Measurements from ENCODE around the gene KLF13. TPM values are rescaled to one million over a fixed set of nuclear protein-coding genes. Genes with fewer than 3 reads are reported as not detected.

KLF13 gene
- polyA plus RNA-seq, 1 experiment = 16.8 TPM

DNA sequence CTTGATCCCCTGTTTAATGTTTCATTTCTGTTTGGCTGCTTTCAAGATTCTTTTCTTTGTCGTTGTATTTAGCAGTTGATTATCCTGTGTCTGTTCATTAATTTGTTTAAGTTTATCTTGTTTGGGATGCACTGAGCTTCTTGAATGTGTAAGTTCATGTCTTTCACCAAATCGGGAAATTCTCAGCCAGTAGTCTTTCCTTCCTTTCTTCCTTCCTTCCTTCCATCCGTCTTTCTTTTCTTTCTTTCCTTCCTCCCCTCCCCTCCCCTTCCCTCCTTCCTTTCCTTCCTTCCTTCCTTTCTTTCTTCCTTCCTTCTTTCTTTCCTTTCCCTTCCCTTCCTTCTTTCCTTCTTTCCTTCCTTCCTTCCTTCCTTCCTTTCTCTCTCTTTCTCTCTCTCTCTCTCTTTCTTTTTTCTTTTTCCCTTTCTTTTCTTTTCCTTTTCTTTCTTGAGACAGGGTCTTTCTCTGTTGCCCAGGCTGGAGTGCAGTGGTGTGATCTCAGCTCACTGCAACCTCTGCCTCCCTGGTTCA lies 35.5 kb upstream of the KLF13 start:
- H3K27ac ChIP-seq (ENCODE audit: low read depth, low read length) = no peak overlapping the region
- ChIA-PET POLR2A (no interaction called here), CTCF (interaction anchor here (0.6 kb wide), 1 partner anchor 20 kb away, joined by 3 read pairs; no protein-coding TSS in a partner anchor)
- no peaks in the 10 kb centered on the region for H3K9me3 ChIP-seq (ENCODE audit: control insufficient read depth, insufficient read depth, low read length)
- no peak for DNase-seq (ENCODE audit: low read depth, low spot score)
- no peak overlapping the region for H3K4me3 ChIP-seq (ENCODE audit: low read depth, low read length)
- H3K27me3 ChIP-seq (ENCODE audit: control insufficient read depth, insufficient read depth, low read length) = peaks cover 14% of the 10 kb centered on the region
- TF ChIP-seq, protein P1, sequence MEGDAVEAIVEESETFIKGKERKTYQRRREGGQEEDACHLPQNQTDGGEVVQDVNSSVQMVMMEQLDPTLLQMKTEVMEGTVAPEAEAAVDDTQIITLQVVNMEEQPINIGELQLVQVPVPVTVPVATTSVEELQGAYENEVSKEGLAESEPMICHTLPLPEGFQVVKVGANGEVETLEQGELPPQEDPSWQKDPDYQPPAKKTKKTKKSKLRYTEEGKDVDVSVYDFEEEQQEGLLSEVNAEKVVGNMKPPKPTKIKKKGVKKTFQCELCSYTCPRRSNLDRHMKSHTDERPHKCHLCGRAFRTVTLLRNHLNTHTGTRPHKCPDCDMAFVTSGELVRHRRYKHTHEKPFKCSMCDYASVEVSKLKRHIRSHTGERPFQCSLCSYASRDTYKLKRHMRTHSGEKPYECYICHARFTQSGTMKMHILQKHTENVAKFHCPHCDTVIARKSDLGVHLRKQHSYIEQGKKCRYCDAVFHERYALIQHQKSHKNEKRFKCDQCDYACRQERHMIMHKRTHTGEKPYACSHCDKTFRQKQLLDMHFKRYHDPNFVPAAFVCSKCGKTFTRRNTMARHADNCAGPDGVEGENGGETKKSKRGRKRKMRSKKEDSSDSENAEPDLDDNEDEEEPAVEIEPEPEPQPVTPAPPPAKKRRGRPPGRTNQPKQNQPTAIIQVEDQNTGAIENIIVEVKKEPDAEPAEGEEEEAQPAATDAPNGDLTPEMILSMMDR (IDR thresholded peaks at IDR 0.05; ENCODE audit: low read depth, low read length) = no peak

DNA sequence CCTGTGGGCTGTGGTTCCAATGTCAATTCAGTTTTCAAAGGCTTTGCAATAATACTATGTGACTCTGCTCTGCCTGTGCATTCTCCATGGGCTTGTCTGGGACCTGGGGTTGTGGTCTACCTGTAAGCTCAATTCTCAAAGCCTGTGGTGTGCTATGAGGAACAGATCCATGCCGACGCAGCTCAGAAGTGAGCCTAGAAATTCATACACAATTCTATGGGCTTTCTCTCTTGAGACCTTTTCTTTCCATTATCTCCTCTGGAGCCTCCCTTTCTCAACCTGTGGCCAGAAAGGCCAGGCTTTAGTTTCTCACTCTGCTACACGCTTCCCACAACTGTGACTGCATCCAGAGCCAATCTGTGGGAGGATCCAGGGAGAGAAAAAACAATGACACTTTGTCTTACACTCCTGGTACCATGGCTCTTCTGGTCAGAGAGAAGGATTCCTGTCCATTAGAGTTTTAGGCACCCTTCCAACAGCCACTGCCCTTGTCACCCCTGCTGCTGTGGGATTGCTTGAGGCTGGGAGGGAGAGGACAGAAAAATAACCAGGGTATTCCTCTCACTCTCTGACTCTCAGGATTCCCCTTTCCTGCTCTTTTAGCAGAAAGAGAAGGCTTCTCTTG lies 34.1 kb upstream of the KLF13 start:
- POLR2A ChIA-PET = no interaction called here

DNA sequence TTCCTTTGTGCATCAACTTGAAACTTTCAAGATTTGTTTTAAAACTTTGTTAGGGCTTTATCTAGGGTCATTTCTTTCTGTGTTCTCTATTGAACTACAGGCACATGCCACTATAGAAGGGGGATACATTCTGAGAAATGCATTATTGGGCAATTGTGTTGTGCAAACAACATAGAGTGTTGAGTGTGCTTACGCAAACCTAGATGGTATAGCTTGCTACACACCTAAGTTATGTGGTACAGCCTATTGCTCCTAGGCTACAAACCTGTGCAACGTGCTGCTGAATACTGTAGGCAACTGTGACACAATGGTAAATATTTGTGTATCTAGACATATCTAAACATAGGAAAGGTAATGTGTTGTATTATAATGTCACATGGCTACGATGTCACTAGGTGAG lies 33.0 kb upstream of the KLF13 start:
- CTCF ChIA-PET = no interaction called here
- TF ChIP-seq, protein P1 (IDR thresholded peaks at IDR 0.05; ENCODE audit: low read depth, low read length) = no peak
- no peaks in the 10 kb centered on the region for H3K9me3 ChIP-seq (ENCODE audit: control insufficient read depth, insufficient read depth, low read length)
- DNase-seq (ENCODE audit: low read depth, low spot score) = no peak
- no peak overlapping the region for H3K4me3 ChIP-seq (ENCODE audit: low read depth, low read length)
- peaks cover 22% of the 10 kb centered on the region for H3K27me3 ChIP-seq (ENCODE audit: control insufficient read depth, insufficient read depth, low read length)
- no peak overlapping the region for H3K27ac ChIP-seq (ENCODE audit: low read depth, low read length)
- POLR2A ChIA-PET = no interaction called here

More for the DNA sequence above, 34.1 kb upstream of the KLF13 start:
- no peak overlapping the region for H3K4me3 ChIP-seq (ENCODE audit: low read depth, low read length)
- no peaks in the 10 kb centered on the region for H3K9me3 ChIP-seq (ENCODE audit: control insufficient read depth, insufficient read depth, low read length)
- peaks cover 22% of the 10 kb centered on the region for H3K27me3 ChIP-seq (ENCODE audit: control insufficient read depth, insufficient read depth, low read length)
- no peak overlapping the region for H3K27ac ChIP-seq (ENCODE audit: low read depth, low read length)
- TF ChIP-seq, protein P1 (IDR thresholded peaks at IDR 0.05; ENCODE audit: low read depth, low read length) = no peak
- no peak for DNase-seq (ENCODE audit: low read depth, low spot score)
- CTCF ChIA-PET = no interaction called here

DNA sequence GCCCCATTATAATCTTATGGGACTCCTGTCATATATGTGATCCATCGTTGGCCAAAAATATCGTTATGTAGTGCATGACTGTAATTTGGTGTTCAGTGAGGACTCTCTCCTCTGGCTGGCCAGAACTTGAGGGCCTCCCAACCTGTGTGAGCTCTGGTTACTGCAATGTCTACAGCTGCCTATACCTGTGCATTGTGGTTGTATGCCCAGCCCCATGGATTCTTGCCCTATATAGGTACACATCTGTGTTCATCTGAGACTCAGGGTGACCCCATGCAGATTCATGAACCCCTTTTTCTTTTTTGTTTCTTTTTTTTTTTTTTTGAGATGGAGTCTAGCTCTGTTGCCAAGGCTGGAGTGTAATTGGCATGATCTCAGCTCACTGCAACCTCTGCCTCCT lies 32.6 kb upstream of the KLF13 start:
- ChIA-PET POLR2A (interaction anchor here (0.7 kb wide), 1 partner anchor 9 kb away, joined by 3 read pairs; no protein-coding TSS in a partner anchor), CTCF (no interaction called here)
- no peak overlapping the region for H3K27ac ChIP-seq (ENCODE audit: low read depth, low read length)
- peaks cover 22% of the 10 kb centered on the region for H3K27me3 ChIP-seq (ENCODE audit: control insufficient read depth, insufficient read depth, low read length)
- H3K4me3 ChIP-seq (ENCODE audit: low read depth, low read length) = no peak overlapping the region
- no peak for DNase-seq (ENCODE audit: low read depth, low spot score)
- H3K9me3 ChIP-seq (ENCODE audit: control insufficient read depth, insufficient read depth, low read length) = no peaks in the 10 kb centered on the region
- TF ChIP-seq, protein P1 (IDR thresholded peaks at IDR 0.05; ENCODE audit: low read depth, low read length) = no peak

DNA sequence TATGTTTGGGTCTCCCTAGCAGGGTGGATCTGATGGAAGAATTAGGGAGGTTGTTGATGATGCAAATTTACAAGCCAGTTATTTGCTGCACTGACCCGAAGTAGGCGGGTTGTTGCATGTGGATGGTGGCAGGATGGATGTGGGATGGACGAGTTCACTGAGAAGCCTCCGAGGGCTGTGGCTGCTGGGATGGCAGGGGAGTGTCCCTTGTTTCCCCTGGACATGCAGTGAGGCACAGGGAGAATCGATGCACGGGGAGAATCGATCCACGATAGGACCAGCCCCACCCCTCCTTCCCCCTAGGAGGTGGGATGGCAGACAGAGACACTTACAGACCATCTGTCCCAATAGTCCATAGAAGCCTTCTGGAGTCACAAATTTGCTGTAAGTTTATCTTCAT lies 31.0 kb upstream of the KLF13 start:
- no peak overlapping the region for H3K27ac ChIP-seq (ENCODE audit: low read depth, low read length)
- no peaks in the 10 kb centered on the region for H3K9me3 ChIP-seq (ENCODE audit: control insufficient read depth, insufficient read depth, low read length)
- H3K27me3 ChIP-seq (ENCODE audit: control insufficient read depth, insufficient read depth, low read length) = peaks cover 20% of the 10 kb centered on the region
- TF ChIP-seq, protein P1 (IDR thresholded peaks at IDR 0.05; ENCODE audit: low read depth, low read length) = no peak
- H3K4me3 ChIP-seq (ENCODE audit: low read depth, low read length) = no peak overlapping the region
- CTCF ChIA-PET = no interaction called here
- DNase-seq (ENCODE audit: low read depth, low spot score) = no peak
- POLR2A ChIA-PET = no interaction called here

Data from AG04450 (cell line).